ENCODE data around the gene MORF4L1. TPM values are rescaled to one million over a fixed set of nuclear protein-coding genes. Genes with fewer than 3 reads are reported as not detected.

MORF4L1 gene, protein sequence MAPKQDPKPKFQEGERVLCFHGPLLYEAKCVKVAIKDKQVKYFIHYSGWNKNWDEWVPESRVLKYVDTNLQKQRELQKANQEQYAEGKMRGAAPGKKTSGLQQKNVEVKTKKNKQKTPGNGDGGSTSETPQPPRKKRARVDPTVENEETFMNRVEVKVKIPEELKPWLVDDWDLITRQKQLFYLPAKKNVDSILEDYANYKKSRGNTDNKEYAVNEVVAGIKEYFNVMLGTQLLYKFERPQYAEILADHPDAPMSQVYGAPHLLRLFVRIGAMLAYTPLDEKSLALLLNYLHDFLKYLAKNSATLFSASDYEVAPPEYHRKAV
- 361 to 688 TPM (median 379 TPM) in 5 replicates for total RNA-seq (2022; extraction: Qiagen RNA extraction; ENCODE audit: low read depth)

DNA sequence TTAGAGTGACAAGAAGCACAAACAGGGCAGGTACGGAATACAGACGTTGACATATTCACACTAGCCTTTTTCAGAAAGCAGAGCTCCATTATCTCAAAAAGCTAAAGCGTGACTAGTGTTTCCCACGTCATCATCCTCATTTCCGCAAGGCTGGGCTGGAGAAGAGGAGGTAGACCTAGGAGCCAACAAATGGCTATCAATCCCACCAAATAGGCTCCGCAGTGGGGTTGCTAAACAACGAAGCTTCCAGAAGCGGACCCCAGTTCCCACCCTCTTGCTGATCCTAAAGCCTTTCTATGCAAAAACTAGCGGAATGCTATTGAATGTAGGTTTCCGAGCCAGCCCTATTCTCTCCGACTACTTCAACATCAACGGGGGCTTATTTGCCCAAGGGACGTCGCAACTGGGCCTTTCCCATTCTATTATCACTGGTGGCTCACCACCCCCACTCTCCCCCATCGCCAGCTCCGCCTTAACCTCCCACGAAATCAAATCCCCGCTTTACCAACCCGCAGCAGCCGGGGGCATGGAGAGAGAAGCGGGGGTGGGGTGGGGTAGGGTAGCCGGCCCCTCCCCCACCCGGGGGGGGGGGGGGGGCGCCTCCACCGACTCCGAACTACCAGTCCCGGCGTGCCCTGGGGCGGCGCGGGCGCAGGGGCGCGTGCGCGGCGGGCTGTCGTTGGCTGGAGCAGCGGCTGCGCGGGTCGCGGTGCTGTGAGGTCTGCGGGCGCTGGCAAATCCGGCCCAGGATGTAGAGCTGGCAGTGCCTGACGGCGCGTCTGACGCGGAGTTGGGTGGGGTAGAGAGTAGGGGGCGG is at the start of gene MORF4L1:
TSS of gene MORF4L1 (plus strand) at position 736 of the 817 bp plus-strand sequence. CDS start 128 bp downstream, outside the sequence.

DNA sequence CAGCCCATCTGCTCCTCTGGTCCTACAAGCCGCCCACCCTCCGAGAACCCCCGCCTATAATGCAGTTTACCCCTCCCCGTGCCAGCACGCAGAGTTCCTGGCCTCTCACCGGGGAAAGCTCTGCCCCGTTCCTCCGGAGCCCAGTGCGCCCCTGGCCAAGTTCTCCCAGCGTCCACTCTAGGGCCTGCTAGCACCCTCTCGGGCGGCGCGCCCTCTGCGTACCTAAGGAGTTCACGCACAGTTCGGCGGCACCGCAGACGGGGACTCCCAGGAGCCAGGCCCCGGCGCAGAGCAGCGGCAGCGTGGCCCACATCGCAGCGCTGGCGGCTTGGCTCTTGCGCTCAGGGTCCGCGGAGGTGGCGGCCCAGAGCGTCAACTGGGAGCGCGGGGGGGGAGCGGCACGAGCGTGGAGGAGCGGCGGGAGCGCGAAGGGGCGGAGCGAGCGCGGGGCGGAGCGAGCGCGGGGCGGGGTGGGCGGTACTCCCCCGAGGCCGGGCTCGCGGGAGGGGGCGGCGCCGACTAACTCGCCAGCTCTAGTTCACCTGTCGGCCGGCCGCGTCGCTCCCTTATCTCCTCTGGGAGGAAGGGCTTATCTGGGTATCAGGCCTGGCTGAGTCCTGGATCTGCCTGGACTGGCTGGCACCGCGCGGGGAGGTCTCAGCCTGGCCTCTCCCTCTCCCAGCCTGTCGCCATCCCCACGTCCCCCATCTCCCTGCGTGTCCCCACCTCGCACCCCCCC is 72.1 kb downstream of the MORF4L1 start, which contains the start of gene CTSH:
TSS of gene CTSH (minus strand) at position 378 of the 739 bp plus-strand sequence. CDS start at position 313, 65 bp downstream.

Other genes starting within 250 kb of the MORF4L1 start
- 0.72 to 1.7 TPM (median 1.1 TPM) in 5 replicates for gene CHRNB4, start 231.7 kb upstream of the MORF4L1 start, total RNA-seq (2022; extraction: Qiagen RNA extraction; ENCODE audit: low read depth)
- gene ADAMTS7, start 61.4 kb upstream of the MORF4L1 start, total RNA-seq (2022; extraction: Qiagen RNA extraction; ENCODE audit: low read depth): 2.6 to 4.2 TPM (median 3.2 TPM) in 5 replicates
- gene CTSH, start 72.2 kb downstream of the MORF4L1 start, total RNA-seq (2022; extraction: Qiagen RNA extraction; ENCODE audit: low read depth): 35.4 to 52.0 TPM (median 44.7 TPM) in 5 replicates
- 0.27 to 0.87 TPM (median 0.42 TPM) in 5 replicates for gene RASGRF1, start 217.9 kb downstream of the MORF4L1 start, total RNA-seq (2022; extraction: Qiagen RNA extraction; ENCODE audit: low read depth)